Measurements from ENCODE around the gene CENPB. TPM values are rescaled to one million over a fixed set of nuclear protein-coding genes. Genes with fewer than 3 reads are reported as not detected.

Gene CENPB
- total RNA-seq, 2 experiments from 2014 or later: 67.0 to 68.0 TPM

DNA sequence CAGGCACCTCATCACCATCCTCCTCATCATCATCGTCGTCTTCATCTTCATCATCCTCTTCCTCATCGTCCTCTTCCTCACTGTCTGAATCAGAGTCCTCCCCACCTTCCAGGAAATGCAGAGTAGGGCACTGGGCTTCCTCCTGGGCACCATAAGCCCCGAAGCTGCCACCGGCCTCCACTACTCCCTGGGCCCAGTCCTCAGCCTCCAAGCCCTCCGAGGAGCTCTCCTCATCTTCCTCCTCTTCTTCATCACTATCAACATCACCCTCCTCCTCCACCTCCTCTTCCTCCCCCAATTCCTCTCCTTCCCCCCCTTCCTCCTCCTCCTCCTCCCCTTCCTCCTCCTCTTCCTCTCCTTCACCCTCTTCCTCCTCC, 1.7 kb downstream of the CENPB start:
- ChIA-PET POLR2A (interaction anchor here (1.0 to 8.8 kb wide), 6 partner anchors 11 to 95 kb away, joined by 3 to 90 read pairs (median 38); partner anchors contain the start of genes ADISSP, AP5S1 and CDC25B), CTCF (interaction anchor here (9.4 kb wide), 1 partner anchor 36 kb away, joined by 98 read pairs; the partner anchor contains the start of gene AP5S1)
- Mint-ChIP-seq H3K4me3 (peak overlapping the region; percentile 53), H3K27ac (peak overlapping the region; percentile 49), H3K36me3 (ENCODE audit: low read depth) (peaks cover 11% of the 10 kb centered on the region), H3K27me3 (peaks cover 9% of the 10 kb centered on the region), H3K4me1 (peaks cover 58% of the 10 kb centered on the region), H3K9me3 (no peaks in the 10 kb centered on the region)
- no peak for DNase-seq

DNA sequence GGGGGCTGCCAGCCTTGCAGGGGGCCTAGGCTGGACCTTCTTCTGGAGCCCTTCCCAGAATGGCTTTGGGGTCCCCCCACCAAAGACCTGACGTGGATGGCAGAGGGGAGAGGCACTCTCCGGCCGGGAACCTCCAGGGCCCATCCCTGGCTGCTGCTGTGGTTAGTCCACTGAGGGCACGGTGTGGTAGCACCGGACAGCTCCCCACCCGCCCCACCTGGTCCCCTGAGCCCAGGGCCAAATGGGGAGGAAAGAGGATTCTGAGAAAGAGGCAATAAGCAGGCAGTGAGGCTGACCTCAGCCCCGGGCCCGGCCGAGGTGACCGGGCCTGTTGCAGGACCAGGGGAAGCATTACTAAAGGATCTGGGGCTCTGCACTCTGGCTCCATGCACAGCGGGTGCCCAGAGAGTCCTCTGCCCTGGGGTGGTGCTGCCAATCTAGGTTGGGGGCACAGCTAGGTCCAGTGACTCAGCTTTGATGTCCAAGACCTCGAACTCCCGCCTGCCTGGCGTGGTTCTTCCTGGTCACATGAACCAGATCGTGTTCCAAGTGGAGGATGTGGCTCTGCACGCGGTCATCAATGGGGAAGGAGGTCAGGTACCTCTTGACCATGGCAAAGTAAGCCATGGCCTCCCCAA, 2.2 kb downstream of the CENPB start:
- CTCF ChIA-PET: interaction anchor here (9.4 kb wide), 1 partner anchor 36 kb away, joined by 98 read pairs; the partner anchor contains the start of gene AP5S1
- peak overlapping the region; percentile 49 for H3K27ac Mint-ChIP-seq
- H3K4me1 Mint-ChIP-seq: peaks cover 62% of the 10 kb centered on the region

DNA sequence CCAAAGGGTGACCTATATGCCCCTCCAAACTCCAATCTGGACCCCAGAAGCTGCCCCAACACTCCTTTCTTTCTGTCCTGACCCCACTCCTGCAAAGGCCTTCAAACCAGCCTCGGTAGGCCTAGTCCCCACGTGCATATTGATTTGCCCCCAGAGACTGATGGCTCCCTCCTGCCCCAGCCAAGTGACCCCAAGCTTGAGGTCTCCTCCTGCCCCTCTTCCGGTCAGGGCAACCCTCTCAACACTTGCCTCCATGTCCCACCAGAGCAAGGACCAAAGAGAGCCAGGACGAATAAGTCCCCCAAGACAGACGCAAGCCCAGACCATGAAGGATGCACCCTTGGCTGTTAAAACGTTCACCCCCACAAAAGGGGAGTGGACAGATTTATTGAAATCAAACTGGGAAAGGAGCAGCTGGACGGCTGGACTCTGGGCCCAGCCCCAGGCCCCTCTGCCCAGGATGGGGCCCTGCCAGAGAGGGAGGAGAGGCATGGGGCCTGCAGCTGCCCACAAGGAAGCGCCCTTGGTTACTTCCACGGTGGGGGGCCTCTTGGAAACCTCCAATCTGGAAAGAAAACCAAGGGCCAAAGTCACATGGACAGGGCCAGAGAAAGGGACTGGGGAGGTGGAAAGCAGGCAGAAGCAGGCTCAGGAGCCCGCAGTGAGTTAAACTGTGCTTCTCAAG, 2.9 kb downstream of the CENPB start:
- peaks cover 11% of the 10 kb centered on the region for H3K36me3 Mint-ChIP-seq (ENCODE audit: low read depth)

More for the DNA sequence above, 2.2 kb downstream of the CENPB start:
- Mint-ChIP-seq H3K36me3 (ENCODE audit: low read depth) (peaks cover 11% of the 10 kb centered on the region), H3K9me3 (no peaks in the 10 kb centered on the region), H3K4me3 (peak overlapping the region; percentile 53), H3K27me3 (peaks cover 14% of the 10 kb centered on the region)
- DNase-seq: no peak
- POLR2A ChIA-PET: interaction anchor here (0.8 to 8.8 kb wide), 6 partner anchors 9 to 96 kb away, joined by 3 to 90 read pairs (median 30); partner anchors contain the start of genes ADISSP and AP5S1

DNA sequence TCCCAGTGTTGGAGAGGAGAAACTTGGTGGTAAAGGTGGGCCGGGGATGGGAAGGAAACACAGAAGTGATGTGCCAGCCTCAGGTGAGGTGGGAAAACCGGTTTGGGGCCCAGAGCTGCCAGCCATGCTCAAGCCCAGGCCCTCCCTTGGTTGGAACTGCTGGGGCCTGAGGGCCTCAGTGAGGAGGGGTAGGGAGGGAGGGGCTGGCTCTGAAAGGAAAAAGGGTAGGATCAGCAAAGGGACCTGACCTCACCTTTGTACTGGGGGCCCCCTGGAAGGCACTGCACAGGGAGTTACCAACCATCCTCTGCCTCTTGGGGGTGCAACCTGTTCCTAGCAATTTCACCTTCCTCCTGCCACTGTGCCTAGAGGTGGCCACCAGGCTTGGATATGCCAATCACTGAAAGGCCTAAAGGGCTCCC, 3.5 kb downstream of the CENPB start:
- peaks cover 11% of the 10 kb centered on the region for H3K36me3 Mint-ChIP-seq (ENCODE audit: low read depth)

More for the DNA sequence above, 2.9 kb downstream of the CENPB start:
- POLR2A ChIA-PET: interaction anchor here (0.8 to 7.4 kb wide), 4 partner anchors 8 to 60 kb away, joined by 3 to 64 read pairs (median 30); partner anchors contain the start of gene ADISSP
- H3K27me3 Mint-ChIP-seq: peaks cover 19% of the 10 kb centered on the region
- DNase-seq: no peak
- H3K4me3 Mint-ChIP-seq: no peak overlapping the region
- peaks cover 60% of the 10 kb centered on the region for H3K4me1 Mint-ChIP-seq
- CTCF ChIA-PET: interaction anchor here (9.4 kb wide), 1 partner anchor 37 kb away, joined by 98 read pairs; the partner anchor contains the start of gene AP5S1
- H3K27ac Mint-ChIP-seq: no peak overlapping the region
- H3K9me3 Mint-ChIP-seq: no peaks in the 10 kb centered on the region

DNA sequence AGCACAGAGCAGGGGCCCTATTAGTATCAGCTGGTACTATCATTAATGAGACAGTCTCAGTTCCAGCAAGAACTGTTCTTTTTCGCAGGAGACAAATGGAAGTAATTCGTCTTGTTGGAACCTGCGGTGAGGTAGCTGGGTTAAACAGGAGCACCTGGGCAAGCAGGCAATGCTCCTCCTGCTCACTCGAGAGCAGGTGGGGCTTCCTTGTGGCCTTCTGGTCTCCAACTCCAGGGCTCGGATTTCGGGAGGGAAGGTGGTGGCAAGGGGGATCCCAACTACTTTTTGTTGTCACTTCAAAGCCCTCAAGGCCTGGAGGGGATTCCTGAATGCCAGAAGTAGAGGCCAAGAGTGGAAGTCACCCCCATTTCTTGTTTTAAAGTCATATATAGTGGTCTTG, 3.9 kb downstream of the CENPB start:
- Mint-ChIP-seq H3K36me3 (ENCODE audit: low read depth) (peaks cover 11% of the 10 kb centered on the region), H3K4me1 (peaks cover 56% of the 10 kb centered on the region), H3K4me3 (no peak overlapping the region), H3K27me3 (peaks cover 23% of the 10 kb centered on the region), H3K9me3 (no peaks in the 10 kb centered on the region), H3K27ac (no peak overlapping the region)
- CTCF ChIA-PET: interaction anchor here (9.4 kb wide), 1 partner anchor 38 kb away, joined by 98 read pairs; the partner anchor contains the start of gene AP5S1
- POLR2A ChIA-PET: interaction anchor here (7.4 kb wide), 1 partner anchor 16 kb away, joined by 64 read pairs; the partner anchor contains the start of gene ADISSP
- DNase-seq: no peak

More for the DNA sequence above, 3.5 kb downstream of the CENPB start:
- Mint-ChIP-seq H3K4me1 (peaks cover 57% of the 10 kb centered on the region), H3K27me3 (peaks cover 23% of the 10 kb centered on the region), H3K4me3 (no peak overlapping the region), H3K9me3 (no peaks in the 10 kb centered on the region), H3K27ac (no peak overlapping the region)
- ChIA-PET CTCF (interaction anchor here (9.4 kb wide), 1 partner anchor 37 kb away, joined by 98 read pairs; the partner anchor contains the start of gene AP5S1), POLR2A (interaction anchor here (6.9 to 7.4 kb wide), 2 partner anchors 16 to 31 kb away, joined by 57 to 64 read pairs; partner anchors contain the start of gene ADISSP)
- no peak for DNase-seq

DNA sequence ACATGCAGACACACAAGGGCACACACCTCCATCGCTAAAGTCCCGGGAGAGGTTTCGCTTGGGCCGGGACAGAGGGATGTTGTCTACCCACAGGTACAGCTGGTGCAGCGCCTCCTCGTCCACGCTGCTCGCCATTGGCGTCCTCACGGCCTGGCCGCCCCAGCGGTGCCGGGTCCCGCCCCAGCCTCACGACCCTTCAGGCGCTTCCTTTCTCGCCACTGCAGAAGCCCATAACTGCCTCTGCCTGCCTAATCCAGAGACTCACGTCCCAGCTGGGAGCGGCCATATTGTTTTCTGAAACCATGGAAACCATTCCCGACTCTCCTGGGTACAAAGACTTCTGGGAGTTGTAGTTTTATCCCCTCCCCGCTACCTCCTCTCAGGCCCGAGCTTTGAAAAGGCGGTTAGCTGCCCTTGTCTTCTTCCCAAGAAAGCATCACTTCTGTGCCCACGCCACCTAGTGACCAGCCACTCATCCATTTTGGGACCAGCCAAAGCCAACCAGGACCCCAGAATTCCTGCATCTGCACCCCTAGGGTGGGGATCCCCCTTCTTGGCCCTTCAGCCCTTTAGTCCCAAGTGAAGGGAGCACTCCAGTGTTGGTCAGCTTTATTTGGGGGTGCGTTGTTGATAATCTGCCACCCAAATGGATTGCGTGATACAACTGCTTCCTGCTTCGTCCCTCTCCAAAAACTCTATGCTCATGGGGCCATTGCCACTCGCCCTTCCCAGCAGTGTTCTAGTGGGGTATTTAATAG, 5.2 kb downstream of the CENPB start, which contains the start of gene SPEF1:
SPEF1 (minus strand) TSS at position 296 of the 758 bp plus-strand sequence; CDS start at position 135, 161 bp downstream.
- H3K9me3 Mint-ChIP-seq: no peaks in the 10 kb centered on the region
- H3K4me3 Mint-ChIP-seq: peak within 1 kb of the TSS; percentile 30
- peaks cover 15% of the 10 kb centered on the region for H3K36me3 Mint-ChIP-seq (ENCODE audit: low read depth)
- POLR2A ChIA-PET: interaction anchor here (1.0 to 7.4 kb wide), 4 partner anchors 14 to 39 kb away, joined by 3 to 64 read pairs (median 4); partner anchors contain the start of genes ADISSP, AP5S1 and CDC25B
- DNase-seq: peak; percentile 51
- peaks cover 59% of the 10 kb centered on the region for H3K4me1 Mint-ChIP-seq
- H3K27ac Mint-ChIP-seq: no peak within 1 kb of the TSS
- CTCF ChIA-PET: interaction anchor here (0.7 to 9.4 kb wide), 4 partner anchors 13 to 77 kb away, joined by 3 to 98 read pairs (median 6); partner anchors contain the start of genes ADISSP and AP5S1
- peaks cover 30% of the 10 kb centered on the region for H3K27me3 Mint-ChIP-seq

DNA sequence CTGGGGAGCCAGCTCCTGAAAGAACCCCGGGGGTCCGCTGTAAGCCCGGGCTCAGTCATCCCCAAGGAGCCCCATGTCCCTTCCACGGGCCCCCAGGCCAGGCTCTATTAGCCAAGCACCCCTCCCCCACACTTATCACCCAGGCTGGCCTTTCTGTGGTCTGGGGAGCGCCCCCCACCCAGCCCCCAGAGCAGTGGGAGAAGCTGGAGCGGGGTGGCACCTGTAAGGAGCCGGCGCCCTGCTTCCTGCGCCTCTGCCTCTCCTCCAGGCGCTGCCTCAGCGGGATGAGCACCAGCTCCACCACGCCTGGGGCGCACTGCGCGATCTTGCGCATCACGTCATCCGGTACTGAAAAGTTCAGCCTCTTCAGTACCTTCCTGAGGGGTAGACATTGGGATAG, 7.6 kb downstream of the CENPB start:
- no peak overlapping the region for H3K27ac Mint-ChIP-seq
- H3K36me3 Mint-ChIP-seq (ENCODE audit: low read depth): peaks cover 9% of the 10 kb centered on the region
- peaks cover 46% of the 10 kb centered on the region for H3K4me1 Mint-ChIP-seq
- ChIA-PET POLR2A (interaction anchor here (1.0 to 3.9 kb wide), 6 partner anchors 11 to 93 kb away, joined by 3 to 32 read pairs (median 3); partner anchors contain the start of genes ADISSP and AP5S1), CTCF (interaction anchor here (0.7 to 3.1 kb wide), 6 partner anchors 8 to 76 kb away, joined by 4 to 33 read pairs (median 6); partner anchors contain the start of genes ADISSP, AP5S1 and CENPB)
- H3K27me3 Mint-ChIP-seq: peaks cover 30% of the 10 kb centered on the region
- H3K9me3 Mint-ChIP-seq: no peaks in the 10 kb centered on the region
- no peak for DNase-seq
- H3K4me3 Mint-ChIP-seq: no peak overlapping the region

DNA sequence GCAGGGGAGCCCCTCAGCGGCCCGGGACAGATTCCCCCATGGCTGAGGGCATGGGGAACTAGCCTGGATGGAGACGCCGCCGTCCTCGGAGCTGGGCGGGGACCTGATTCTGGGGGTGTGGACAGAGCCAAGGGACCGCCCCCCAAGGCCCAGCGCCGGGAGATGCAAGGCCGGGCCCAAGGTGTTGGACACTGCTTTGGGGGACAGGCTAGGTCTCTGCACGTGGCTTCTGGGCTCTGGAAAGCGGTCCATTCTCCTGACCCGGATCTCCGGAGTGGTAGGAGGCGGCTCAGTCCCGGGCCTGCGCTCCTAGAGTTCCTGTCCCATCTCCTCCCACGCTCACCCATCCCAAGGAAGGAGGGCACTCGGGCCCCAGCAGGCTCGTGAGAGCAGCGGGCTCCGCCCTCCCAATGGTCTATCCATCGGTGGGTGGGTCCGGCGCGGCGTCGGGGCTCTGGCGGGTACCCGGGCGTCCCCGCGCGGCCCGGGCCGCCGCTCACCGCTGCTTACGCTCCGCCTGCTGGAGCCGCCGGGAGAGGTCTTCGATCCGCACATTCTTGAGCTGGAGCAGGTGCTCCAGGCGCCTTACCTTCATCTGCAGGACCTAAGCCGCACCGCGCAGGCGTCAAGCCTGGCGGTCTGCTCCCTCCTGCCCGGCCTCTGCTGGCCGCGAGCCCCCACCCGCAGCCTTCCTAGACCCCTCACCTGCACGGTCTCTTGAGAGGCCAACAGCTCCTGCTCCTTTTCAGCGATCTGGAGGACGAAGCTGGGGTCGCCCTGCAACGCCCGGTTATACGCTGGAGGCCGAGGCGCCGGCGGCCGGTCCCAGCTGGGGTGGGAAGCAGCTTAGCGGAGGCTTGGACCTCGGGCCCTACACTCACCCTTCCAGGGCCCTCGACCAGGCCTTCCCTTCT, 8.6 kb downstream of the CENPB start:
- Mint-ChIP-seq H3K36me3 (ENCODE audit: low read depth) (peaks cover 4% of the 10 kb centered on the region), H3K9me3 (no peaks in the 10 kb centered on the region), H3K4me1 (peaks cover 38% of the 10 kb centered on the region), H3K4me3 (peak overlapping the region; percentile 65), H3K27me3 (peaks cover 30% of the 10 kb centered on the region), H3K27ac (no peak overlapping the region)
- peak; percentile 53 for DNase-seq
- ChIA-PET POLR2A (interaction anchor here (1.0 to 3.9 kb wide), 4 partner anchors 10 to 43 kb away, joined by 3 to 32 read pairs (median 4); partner anchors contain the start of genes ADISSP and AP5S1), CTCF (interaction anchor here (1.2 to 3.1 kb wide), 5 partner anchors 9 to 77 kb away, joined by 4 to 33 read pairs (median 7); partner anchors contain the start of genes ADISSP, AP5S1 and CENPB)

DNA sequence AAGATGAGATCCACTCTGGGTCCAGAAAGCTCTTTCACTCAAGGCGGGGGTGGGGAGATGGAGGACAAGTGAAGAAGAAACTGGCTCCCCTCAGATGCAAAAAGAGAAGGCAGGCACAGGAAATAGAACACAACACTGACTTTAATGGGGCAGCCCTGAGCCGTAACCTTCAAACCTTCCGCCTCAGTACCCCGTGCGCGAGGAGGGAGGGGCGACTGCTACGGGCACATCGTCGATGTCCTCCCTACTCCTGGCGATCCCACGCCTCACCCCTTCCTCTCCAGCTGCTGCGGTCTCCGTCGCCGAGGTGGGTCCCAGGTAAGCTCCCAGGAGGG, 9.2 kb downstream of the CENPB start:
- Mint-ChIP-seq H3K4me3 (peak overlapping the region; percentile 65), H3K27ac (no peak overlapping the region), H3K36me3 (ENCODE audit: low read depth) (peaks cover 4% of the 10 kb centered on the region), H3K27me3 (peaks cover 30% of the 10 kb centered on the region), H3K4me1 (peaks cover 36% of the 10 kb centered on the region), H3K9me3 (no peaks in the 10 kb centered on the region)
- POLR2A ChIA-PET: interaction anchor here (3.9 kb wide), 1 partner anchor 9 kb away, joined by 32 read pairs; the partner anchor contains the start of gene ADISSP
- CTCF ChIA-PET: interaction anchor here (2.4 to 3.1 kb wide), 2 partner anchors 9 to 78 kb away, joined by 7 to 33 read pairs; partner anchors contain the start of gene ADISSP
- no peak for DNase-seq

DNA sequence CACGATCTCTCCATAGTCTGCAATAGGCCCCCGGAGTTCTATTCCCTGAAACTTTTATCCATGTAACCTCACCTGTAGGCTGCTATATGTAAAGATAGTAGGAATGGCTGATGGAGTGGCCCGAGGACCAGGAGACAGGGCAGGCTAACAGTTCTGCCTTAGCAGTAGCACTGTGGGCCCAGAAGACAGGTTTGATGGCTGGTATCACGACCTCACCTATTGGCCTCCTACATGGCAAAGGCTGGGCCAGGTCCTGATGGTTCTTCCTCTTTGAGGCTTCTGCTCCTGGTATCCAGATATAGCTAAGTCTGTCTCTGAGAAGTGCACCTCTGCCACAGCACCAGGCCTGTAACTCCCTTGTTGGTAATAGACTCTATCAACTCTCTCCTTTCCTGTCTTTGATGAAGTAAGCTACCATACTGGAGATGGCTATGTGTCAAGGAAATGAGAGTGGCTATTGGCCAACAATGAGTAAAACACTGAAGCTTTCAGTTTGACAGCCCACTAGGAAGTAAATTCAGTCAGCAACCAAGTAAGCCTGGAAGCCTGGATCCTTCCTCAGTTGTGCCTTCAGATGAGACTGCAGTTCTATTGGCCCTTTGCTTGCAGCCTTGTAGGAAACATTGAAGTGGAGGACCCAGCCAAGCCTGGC, 11.0 kb downstream of the CENPB start:
- no peak for DNase-seq
- H3K4me3 Mint-ChIP-seq: no peak overlapping the region
- CTCF ChIA-PET: no interaction called here
- H3K4me1 Mint-ChIP-seq: peaks cover 24% of the 10 kb centered on the region
- peaks cover 4% of the 10 kb centered on the region for H3K36me3 Mint-ChIP-seq (ENCODE audit: low read depth)
- H3K27ac Mint-ChIP-seq: no peak overlapping the region
- peaks cover 27% of the 10 kb centered on the region for H3K27me3 Mint-ChIP-seq
- H3K9me3 Mint-ChIP-seq: no peaks in the 10 kb centered on the region
- POLR2A ChIA-PET: interaction anchor here (1.4 kb wide), 1 partner anchor 9 kb away, joined by 3 read pairs; no protein-coding TSS in a partner anchor

Measured in activated CD4-positive, alpha-beta memory T cell treated with anti-CD3 and anti-CD28 coated beads, Interleukin-2, amount 10 ng/mL, durations not matched to agents 7 days and 5 days (primary cell).